Fibroblast of mammary gland (primary cell): Measurements from ENCODE around the gene WNT6.

Experiments
- DNase-seq: peaks from one replicate; pipeline ENCODE4 v3.0.0-alpha.2; 2010; ENCODE audit warnings: low read depth
- H3K4me3 ChIP-seq: 2 replicates; pipeline ENCODE4 v1.5.1; 2011; ENCODE audit warnings: low read depth, mild to moderate bottlenecking, low read length, moderate library complexity; ENCODE audit not compliant: control insufficient read depth
- TF ChIP-seq, protein P1 (sequence below): conservative IDR thresholded peaks from 2 replicates; pipeline ENCODE4 v1.5.1; 2011; ENCODE audit warnings: low read depth, low read length, inconsistent platforms; ENCODE audit not compliant: control insufficient read depth, insufficient read depth

Gene WNT6

DNA sequence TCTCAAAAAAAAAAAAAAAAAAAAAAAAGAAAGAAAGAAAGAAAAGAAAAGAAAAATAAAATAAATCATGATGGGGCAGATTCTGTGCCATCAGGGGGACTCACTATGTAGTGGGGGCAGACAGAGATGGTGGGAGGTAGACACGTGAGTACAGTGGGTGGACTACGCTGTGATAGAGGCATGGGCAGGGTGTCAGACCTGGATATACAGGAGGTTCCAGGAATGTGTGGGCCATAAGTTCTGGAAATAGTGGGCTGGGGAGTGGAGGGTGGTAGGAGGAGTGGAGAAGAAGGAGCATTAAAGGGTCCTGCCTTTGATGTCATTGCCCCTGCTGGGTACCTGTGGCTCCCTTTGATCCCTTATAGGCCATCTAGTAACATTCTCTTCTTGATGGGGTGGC is 8.8 kb upstream of the WNT6 start:
- TF ChIP-seq, protein P1, sequence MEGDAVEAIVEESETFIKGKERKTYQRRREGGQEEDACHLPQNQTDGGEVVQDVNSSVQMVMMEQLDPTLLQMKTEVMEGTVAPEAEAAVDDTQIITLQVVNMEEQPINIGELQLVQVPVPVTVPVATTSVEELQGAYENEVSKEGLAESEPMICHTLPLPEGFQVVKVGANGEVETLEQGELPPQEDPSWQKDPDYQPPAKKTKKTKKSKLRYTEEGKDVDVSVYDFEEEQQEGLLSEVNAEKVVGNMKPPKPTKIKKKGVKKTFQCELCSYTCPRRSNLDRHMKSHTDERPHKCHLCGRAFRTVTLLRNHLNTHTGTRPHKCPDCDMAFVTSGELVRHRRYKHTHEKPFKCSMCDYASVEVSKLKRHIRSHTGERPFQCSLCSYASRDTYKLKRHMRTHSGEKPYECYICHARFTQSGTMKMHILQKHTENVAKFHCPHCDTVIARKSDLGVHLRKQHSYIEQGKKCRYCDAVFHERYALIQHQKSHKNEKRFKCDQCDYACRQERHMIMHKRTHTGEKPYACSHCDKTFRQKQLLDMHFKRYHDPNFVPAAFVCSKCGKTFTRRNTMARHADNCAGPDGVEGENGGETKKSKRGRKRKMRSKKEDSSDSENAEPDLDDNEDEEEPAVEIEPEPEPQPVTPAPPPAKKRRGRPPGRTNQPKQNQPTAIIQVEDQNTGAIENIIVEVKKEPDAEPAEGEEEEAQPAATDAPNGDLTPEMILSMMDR = no peak
- no peak for DNase-seq
- H3K4me3 ChIP-seq = no peak overlapping the region

DNA sequence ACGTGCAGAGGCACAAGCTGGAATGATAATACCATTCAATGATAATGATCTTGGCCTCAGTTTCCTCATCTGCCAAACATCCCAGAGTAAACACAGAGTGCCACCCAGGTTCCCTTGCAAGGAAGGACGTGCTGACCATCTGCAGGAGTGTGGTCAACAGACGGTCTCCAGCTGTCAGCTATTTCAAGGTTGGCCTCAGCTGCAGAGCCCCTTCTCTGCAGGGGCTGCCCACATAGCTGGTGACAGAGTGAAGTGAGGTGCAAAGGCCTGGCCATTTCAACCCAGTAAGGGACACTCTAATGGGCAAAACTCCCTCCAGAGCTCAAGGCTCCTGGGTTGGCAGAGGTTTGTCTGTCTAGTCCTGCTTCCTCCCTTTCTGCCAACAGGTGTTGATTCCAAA is 8.3 kb upstream of the WNT6 start:
- H3K4me3 ChIP-seq = no peak overlapping the region
- DNase-seq = no peak
- TF ChIP-seq, protein P1 = no peak

DNA sequence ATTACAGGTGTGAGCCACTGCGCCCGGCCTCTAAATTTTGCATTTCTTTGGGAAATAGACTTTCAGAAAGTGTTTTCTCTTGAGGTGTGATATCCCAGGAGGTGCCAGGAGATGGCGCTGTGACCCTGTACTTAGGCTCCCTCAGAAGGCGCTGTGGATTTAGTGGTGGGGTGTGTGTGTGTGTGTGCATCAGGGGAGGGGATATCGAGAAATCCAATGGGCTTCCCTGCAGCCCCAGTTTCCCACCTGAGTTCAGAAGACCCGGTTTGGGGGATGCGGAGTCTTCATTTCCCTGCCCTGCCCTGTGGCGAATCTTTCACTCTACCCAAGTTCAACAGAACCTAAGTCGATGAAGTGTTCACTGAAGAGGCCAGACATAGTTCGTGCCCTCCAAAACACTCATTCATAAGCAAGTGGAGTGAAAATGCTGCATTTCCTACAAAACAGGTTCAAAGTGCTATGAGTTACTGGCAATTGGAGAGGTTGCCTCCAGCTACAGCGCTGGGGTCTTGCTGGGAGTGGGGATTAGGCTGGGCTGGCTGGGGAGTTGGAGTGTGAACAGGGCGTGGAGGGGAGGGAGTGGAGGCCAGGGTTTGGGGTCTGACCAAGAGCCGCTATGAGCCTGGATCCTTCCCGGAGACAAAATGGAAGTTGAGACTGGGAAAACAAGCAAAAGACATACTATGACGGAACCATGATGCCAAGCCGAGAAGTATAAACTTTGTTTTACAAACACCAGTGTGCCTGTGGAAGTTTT is 6.5 kb upstream of the WNT6 start:
- TF ChIP-seq, protein P1 = peak; percentile 72
- peak; percentile 61 for DNase-seq
- H3K4me3 ChIP-seq = no peak overlapping the region

DNA sequence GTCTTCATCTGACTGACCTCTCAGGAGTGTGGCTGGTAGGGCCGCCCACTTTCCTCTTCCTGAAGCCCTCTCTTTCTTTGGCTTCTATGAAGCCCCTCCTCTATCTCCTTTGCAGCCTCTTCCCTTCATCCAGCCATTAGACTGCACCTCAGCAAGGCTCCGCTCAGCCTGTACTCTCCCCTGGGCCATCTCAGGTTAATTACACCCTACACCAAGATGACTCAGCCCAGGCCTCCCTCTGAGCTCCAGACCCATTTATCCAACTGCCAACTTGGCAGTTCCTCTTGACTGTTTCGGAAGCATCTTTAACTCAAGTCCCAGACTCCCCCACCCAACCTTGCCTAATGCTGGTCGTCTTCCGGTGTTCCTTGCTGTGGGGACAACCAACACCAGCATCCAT is 5.8 kb upstream of the WNT6 start:
- no peak overlapping the region for H3K4me3 ChIP-seq
- TF ChIP-seq, protein P1 = no peak
- peak; percentile 59 for DNase-seq

DNA sequence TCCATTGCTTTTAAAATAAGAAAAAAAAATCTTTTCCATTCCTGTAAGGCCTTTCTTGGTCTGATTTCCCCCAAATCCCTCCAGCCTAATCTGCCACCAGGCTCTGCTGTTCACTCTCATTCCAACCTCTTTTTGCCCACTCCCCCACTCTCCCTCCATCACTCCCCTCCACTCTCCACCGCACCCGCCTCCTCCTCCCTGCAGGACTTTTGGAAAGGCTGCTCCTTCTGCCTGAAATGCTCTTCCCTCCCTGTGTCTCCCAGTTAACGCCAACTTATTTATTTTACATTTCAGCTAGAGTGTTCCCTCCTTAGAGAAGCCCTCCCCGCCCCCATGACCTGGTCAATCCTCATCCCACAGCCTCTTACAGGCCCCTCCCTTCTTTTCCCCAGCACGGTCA is 4.7 kb upstream of the WNT6 start:
- no peak overlapping the region for H3K4me3 ChIP-seq
- TF ChIP-seq, protein P1 = no peak
- no peak for DNase-seq

DNA sequence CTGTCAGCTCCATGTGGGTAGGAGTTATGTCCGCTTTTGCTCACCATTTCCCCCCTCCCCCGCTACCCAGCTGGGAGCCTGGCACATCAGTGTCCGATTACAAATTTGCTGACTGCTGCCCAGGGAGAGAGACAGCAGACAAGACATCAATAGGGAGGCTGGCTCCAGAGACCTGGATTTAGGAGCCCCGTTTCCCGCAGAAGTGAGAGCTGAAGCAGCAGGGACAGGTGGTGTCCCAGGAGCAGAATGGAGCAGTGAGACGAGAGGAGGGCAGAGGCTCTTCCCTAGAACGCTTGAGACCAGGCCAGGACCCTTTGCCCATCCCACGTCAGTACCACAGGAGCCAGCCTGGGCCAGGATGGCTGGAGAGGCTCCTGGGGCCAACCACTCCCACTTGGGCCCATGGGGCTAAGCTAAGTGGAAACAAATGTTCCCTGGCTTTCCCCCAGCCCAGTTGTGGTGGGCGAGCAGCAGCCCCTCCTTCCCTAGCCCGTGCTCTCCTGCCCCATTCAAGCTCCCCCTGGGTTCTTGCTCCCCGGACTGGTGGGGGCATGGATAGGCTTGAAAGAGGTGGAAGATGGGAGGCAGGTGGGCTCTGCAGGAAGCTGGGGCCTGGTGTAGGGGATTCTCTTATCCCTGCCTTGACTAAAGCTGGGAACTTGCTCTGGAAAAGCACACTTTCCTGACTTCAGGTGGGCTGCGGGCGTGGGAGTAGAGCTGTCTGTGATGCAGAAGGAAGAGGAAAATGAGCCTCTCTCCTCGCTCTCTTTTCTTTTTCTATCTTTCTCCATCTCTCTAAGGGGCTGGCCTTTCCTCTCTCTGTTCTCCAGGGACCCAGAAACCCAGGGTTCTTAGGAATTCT is 4.1 kb upstream of the WNT6 start:
- DNase-seq = no peak
- TF ChIP-seq, protein P1 = no peak
- no peak overlapping the region for H3K4me3 ChIP-seq
